GM04503 (cell line): ENCODE data around the gene SEC31A.
"Not testable (repeated sequence)": the region's sequence is repeated elsewhere in the genome, so short reads cannot be mapped to it uniquely, and the experiment has no call there.

Source experiments
- DNase-seq: peaks from one replicate; pipeline ENCODE4 v3.0.0-alpha.2; 2012; ENCODE audit warnings: low read depth

Gene SEC31A

GRCh38 chr4:82892467-82892802, 1.5 kb upstream of the SEC31A start:
- no peak for DNase-seq

GRCh38 chr4:82891707-82892466, 934 bp upstream of the SEC31A start:
- no peak for DNase-seq

- no peak for DNase-seq
Observed at GRCh38 chr4:82890528-82890900, 439 bp downstream of the SEC31A start.

- no peak for DNase-seq
Observed at GRCh38 chr4:82889287-82889686, 1.7 kb downstream of the SEC31A start.

GRCh38 chr4:82886147-82886942, 4.6 kb downstream of the SEC31A start:
- DNase-seq, result no peak

- no peak for DNase-seq
Observed at GRCh38 chr4:82885410-82885809, 5.5 kb downstream of the SEC31A start.

- DNase-seq, result no peak
Observed at GRCh38 chr4:82868572-82868971, 22.4 kb downstream of the SEC31A start.

- no peak for DNase-seq
Observed at GRCh38 chr4:82866706-82867385, 24.1 kb downstream of the SEC31A start.

- DNase-seq, result not testable (repeated sequence)
Observed at GRCh38 chr4:82866033-82866432, 24.9 kb downstream of the SEC31A start.

GRCh38 chr4:82865592-82865991, 25.4 kb downstream of the SEC31A start:
- DNase-seq, result peak; percentile 77

- DNase-seq, result no peak
Observed at GRCh38 chr4:82864336-82864979, 26.5 kb downstream of the SEC31A start.

GRCh38 chr4:82861529-82861928, 29.4 kb downstream of the SEC31A start:
- no peak for DNase-seq

- not testable (repeated sequence) for DNase-seq
Observed at GRCh38 chr4:82860487-82860886, 30.5 kb downstream of the SEC31A start.

- DNase-seq, result no peak
Observed at GRCh38 chr4:82852751-82853285, 38.1 kb downstream of the SEC31A start.

- no peak for DNase-seq
Observed at GRCh38 chr4:82851885-82852750, 38.8 kb downstream of the SEC31A start.

- DNase-seq, result no peak
Observed at GRCh38 chr4:82851318-82851717, 39.6 kb downstream of the SEC31A start.

- no peak for DNase-seq
Observed at GRCh38 chr4:82850684-82851083, 40.3 kb downstream of the SEC31A start.

GRCh38 chr4:82848706-82849105, 42.2 kb downstream of the SEC31A start:
- no peak for DNase-seq

GRCh38 chr4:82842593-82842992, 48.4 kb downstream of the SEC31A start:
- no peak for DNase-seq

GRCh38 chr4:82839624-82840023, 51.3 kb downstream of the SEC31A start:
- DNase-seq, result no peak

GRCh38 chr4:82833696-82834313, 57.1 kb downstream of the SEC31A start:
- DNase-seq, result peak; percentile 57
